PFSK-1 (cell line): ENCODE results near the gene ENOSF1.

ENCODE experiments used
- POLR2AphosphoS5 ChIP-seq: IDR thresholded peaks from 2 replicates; pipeline ENCODE4 v1.6.1; 2012; ENCODE audit warnings: low read depth, mild to moderate bottlenecking, control low read depth, low read length, moderate library complexity
- SIN3A ChIP-seq: IDR thresholded peaks from 2 replicates; pipeline ENCODE4 v1.6.1; 2012; ENCODE audit warnings: mild to moderate bottlenecking, low read length, moderate library complexity, borderline replicate concordance; ENCODE audit not compliant: insufficient read depth
- TF ChIP-seq, protein P1 (sequence below), 2 experiments: IDR thresholded peaks; 2 replicates each; pipeline versions ENCODE4 v1.6.1 to v1.8.0; 2011 to 2012; ENCODE audit warnings: low read depth in 2 of 2, low read length in 2 of 2, control low read depth in 1 of 2, inconsistent platforms in 1 of 2, mild to moderate bottlenecking in 1 of 2, moderate library complexity in 1 of 2; ENCODE audit not compliant: insufficient read depth in 1 of 2

DNA sequence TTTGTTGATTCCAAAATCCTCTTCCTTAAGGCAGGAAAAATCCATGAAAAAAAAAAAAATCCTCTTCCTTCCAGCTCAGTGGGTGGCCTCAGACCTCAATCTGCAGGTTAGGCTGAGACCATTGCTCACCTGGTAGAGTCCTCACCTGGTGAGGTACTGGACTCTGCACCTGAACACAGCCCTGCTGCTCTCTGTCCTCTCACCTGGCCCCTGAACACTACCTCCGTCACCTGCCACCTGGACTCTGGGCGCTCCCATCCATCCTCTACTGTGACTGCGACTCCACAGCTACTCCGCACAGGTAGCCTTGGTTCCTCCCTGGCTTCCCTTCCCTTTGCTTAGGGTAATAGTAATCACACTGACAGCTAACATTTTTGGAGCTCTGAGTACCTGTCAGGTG lies 32.9 kb downstream of the ENOSF1 start:
- TF ChIP-seq POLR2AphosphoS5 (no peak), SIN3A (no peak)
- TF ChIP-seq, protein P1, sequence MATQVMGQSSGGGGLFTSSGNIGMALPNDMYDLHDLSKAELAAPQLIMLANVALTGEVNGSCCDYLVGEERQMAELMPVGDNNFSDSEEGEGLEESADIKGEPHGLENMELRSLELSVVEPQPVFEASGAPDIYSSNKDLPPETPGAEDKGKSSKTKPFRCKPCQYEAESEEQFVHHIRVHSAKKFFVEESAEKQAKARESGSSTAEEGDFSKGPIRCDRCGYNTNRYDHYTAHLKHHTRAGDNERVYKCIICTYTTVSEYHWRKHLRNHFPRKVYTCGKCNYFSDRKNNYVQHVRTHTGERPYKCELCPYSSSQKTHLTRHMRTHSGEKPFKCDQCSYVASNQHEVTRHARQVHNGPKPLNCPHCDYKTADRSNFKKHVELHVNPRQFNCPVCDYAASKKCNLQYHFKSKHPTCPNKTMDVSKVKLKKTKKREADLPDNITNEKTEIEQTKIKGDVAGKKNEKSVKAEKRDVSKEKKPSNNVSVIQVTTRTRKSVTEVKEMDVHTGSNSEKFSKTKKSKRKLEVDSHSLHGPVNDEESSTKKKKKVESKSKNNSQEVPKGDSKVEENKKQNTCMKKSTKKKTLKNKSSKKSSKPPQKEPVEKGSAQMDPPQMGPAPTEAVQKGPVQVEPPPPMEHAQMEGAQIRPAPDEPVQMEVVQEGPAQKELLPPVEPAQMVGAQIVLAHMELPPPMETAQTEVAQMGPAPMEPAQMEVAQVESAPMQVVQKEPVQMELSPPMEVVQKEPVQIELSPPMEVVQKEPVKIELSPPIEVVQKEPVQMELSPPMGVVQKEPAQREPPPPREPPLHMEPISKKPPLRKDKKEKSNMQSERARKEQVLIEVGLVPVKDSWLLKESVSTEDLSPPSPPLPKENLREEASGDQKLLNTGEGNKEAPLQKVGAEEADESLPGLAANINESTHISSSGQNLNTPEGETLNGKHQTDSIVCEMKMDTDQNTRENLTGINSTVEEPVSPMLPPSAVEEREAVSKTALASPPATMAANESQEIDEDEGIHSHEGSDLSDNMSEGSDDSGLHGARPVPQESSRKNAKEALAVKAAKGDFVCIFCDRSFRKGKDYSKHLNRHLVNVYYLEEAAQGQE (IDR thresholded peaks at IDR 0.05; ENCODE audit: insufficient read depth in 1 of 2, low read depth in 2 of 2, low read length in 2 of 2) = no peak
